C4-2B (cell line): Measurements from ENCODE around the gene MAPK8IP1.

Experiments
- ZFX ChIP-seq: fragments of 450-650 bp; IDR thresholded peaks from 2 replicates; pipeline ENCODE4 v1.6.1; 2017
- TF ChIP-seq, protein P1 (sequence below): fragments of 450-650 bp; conservative IDR thresholded peaks from 2 replicates; pipeline ENCODE4 v1.5.1; 2017; ENCODE audit warnings: mild to moderate bottlenecking

DNA sequence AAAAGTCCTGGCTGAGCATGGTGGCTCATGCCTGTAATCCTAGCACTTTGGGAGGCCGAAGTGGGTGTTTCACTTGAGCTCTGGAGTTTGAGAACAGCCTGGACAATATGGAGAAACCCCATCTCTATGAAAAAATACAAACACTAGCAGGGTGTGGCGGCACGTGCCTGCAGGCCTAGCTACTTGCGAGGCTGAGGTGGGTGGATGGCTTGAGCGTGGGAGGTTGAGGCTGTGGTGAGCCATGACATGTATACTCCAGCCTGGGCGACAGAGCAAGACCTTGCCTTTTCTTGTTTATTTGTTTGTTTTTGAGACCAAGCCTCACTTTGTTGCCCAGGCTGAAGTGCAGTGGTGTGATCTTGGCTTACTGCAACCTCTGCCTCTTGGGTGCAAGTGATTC lies 46.2 kb upstream of the MAPK8IP1 start:
- TF ChIP-seq, protein P1, sequence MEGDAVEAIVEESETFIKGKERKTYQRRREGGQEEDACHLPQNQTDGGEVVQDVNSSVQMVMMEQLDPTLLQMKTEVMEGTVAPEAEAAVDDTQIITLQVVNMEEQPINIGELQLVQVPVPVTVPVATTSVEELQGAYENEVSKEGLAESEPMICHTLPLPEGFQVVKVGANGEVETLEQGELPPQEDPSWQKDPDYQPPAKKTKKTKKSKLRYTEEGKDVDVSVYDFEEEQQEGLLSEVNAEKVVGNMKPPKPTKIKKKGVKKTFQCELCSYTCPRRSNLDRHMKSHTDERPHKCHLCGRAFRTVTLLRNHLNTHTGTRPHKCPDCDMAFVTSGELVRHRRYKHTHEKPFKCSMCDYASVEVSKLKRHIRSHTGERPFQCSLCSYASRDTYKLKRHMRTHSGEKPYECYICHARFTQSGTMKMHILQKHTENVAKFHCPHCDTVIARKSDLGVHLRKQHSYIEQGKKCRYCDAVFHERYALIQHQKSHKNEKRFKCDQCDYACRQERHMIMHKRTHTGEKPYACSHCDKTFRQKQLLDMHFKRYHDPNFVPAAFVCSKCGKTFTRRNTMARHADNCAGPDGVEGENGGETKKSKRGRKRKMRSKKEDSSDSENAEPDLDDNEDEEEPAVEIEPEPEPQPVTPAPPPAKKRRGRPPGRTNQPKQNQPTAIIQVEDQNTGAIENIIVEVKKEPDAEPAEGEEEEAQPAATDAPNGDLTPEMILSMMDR = no peak
- no peak for TF ChIP-seq ZFX
